GM23338 (cell line): ENCODE results near the gene SLC45A2. TPM values are rescaled to one million over a fixed set of nuclear protein-coding genes. Genes with fewer than 3 reads are reported as not detected.

Experiments
- ATAC-seq: fragments of 200-7000 bp; cut with Tn5 transposase; 3 replicates; pipeline ENCODE4 v1.9.1; 2020
- DNase-seq: peaks from one replicate; pipeline ENCODE4 v3.0.0-alpha.2; 2015; ENCODE audit warnings: low spot score
- H2AFZ ChIP-seq: fragments of 200-600 bp; sonication (generic); 2 replicates; pipeline ENCODE4 v1.8.0; 2016; ENCODE audit warnings: antibody characterized with exemption, mild to moderate bottlenecking, moderate library complexity
- H3F3A ChIP-seq: fragments of 200-600 bp; sonication (generic); replicated peaks from 2 replicates; pipeline ENCODE4 v1.8.0; 2017; ENCODE audit warnings: antibody characterized with exemption, mixed run types, low read depth
- H3K27ac ChIP-seq: fragments of 200-600 bp; sonication (generic); 2 replicates; pipeline ENCODE4 v1.6.1; 2016; ENCODE audit warnings: low read depth
- H3K27me3 ChIP-seq: fragments of 200-600 bp; sonication (generic); 2 replicates; pipeline ENCODE4 v1.8.0; 2016; ENCODE audit warnings: mild to moderate bottlenecking, mixed run types, moderate library complexity; ENCODE audit not compliant: insufficient read depth
- H3K36me3 ChIP-seq: fragments of 200-600 bp; sonication (generic); 2 replicates; pipeline ENCODE4 v1.8.0; 2016; ENCODE audit warnings: mild to moderate bottlenecking; ENCODE audit not compliant: insufficient read depth
- H3K4me1 ChIP-seq: fragments of 200-600 bp; sonication (generic); 2 replicates; pipeline ENCODE4 v1.8.0; 2016; ENCODE audit warnings: mild to moderate bottlenecking, moderate library complexity; ENCODE audit not compliant: insufficient read depth
- H3K4me2 ChIP-seq: fragments of 200-600 bp; sonication (generic); 2 replicates; pipeline ENCODE4 v1.7.1; 2017; ENCODE audit warnings: mixed run types
- H3K4me3 ChIP-seq: fragments of 200-600 bp; sonication (generic); 2 replicates; pipeline ENCODE4 v1.6.1; 2016; ENCODE audit warnings: mixed run types
- H3K79me2 ChIP-seq: fragments of 200-600 bp; sonication (generic); replicated peaks from 2 replicates; pipeline ENCODE4 v1.8.0; 2017; ENCODE audit warnings: mild to moderate bottlenecking; ENCODE audit not compliant: insufficient read depth
- H3K9me2 ChIP-seq: fragments of 200-600 bp; sonication (generic); 2 replicates; pipeline ENCODE4 v1.8.0; 2017; ENCODE audit not compliant: insufficient read depth
- H4K20me1 ChIP-seq: fragments of 200-600 bp; sonication (generic); replicated peaks from 2 replicates; pipeline ENCODE4 v1.8.0; 2017; ENCODE audit warnings: mild to moderate bottlenecking; ENCODE audit not compliant: insufficient read depth
- H3K27ac Mint-ChIP-seq: 2 replicates; pipeline ENCODE4 v1.8.0; 2020; ENCODE audit warnings: inconsistent platforms, mild to moderate bottlenecking, moderate library complexity, mixed read lengths
- H3K27me3 Mint-ChIP-seq: 3 replicates; pipeline ENCODE4 v1.8.0; 2022; ENCODE audit warnings: low read depth, mild to moderate bottlenecking, moderate library complexity, mixed read lengths, inconsistent platforms; ENCODE audit not compliant: insufficient read depth, poor library complexity
- H3K36me3 Mint-ChIP-seq: 3 replicates; pipeline ENCODE4 v1.8.0; 2021; ENCODE audit warnings: low read depth, mild to moderate bottlenecking, inconsistent platforms, moderate library complexity, mixed read lengths
- H3K4me1 Mint-ChIP-seq: 3 replicates; pipeline ENCODE4 v1.8.0; 2020; ENCODE audit warnings: mild to moderate bottlenecking, inconsistent platforms, mixed read lengths
- H3K4me3 Mint-ChIP-seq: 3 replicates; pipeline ENCODE4 v1.8.0; 2021; ENCODE audit warnings: moderate library complexity, mild to moderate bottlenecking, inconsistent platforms, mixed read lengths
- H3K9me3 Mint-ChIP-seq: 3 replicates; pipeline ENCODE4 v1.8.0; 2020; ENCODE audit warnings: moderate library complexity, mild to moderate bottlenecking, inconsistent platforms, mixed read lengths
- CREB1 ChIP-seq: fragments of 250-450 bp; sonication (Bioruptor Pico); IDR thresholded peaks from 2 replicates; pipeline ENCODE4 v1.5.0; 2020; ENCODE audit warnings: low read depth, mild to moderate bottlenecking, moderate library complexity
- CTCF ChIP-seq, 2 experiments: fragments of 200-600 bp in 1 of 2; sonication (generic) in 1 of 2; conservative IDR thresholded peaks; 2 replicates each; pipeline versions ENCODE4 v1.5.1 to v1.6.1; 2016 to 2017; ENCODE audit warnings: antibody characterized with exemption in 2 of 2, low read depth in 2 of 2, mild to moderate bottlenecking in 2 of 2, moderate library complexity in 1 of 2
- ETS1 ChIP-seq: IDR thresholded peaks from 2 replicates; pipeline ENCODE4 v1.6.1; 2016; ENCODE audit warnings: antibody characterized with exemption
- EZH2phosphoT487 ChIP-seq: fragments of 200-600 bp; sonication (generic); IDR thresholded peaks from one replicate; pipeline ENCODE4 v1.8.1; 2018; ENCODE audit warnings: antibody characterized with exemption; ENCODE audit not compliant: unreplicated experiment
- JUNB ChIP-seq: IDR thresholded peaks from one replicate; pipeline ENCODE4 v1.6.1; 2016; ENCODE audit warnings: antibody characterized with exemption; ENCODE audit not compliant: unreplicated experiment
- POLR2AphosphoS5 ChIP-seq: IDR thresholded peaks from 2 replicates; pipeline ENCODE4 v1.6.1; 2016; ENCODE audit warnings: antibody characterized with exemption, low read depth
- REST ChIP-seq: IDR thresholded peaks from one replicate; pipeline ENCODE4 v1.6.1; 2018; ENCODE audit warnings: antibody characterized with exemption; ENCODE audit not compliant: unreplicated experiment
- STAT1 ChIP-seq: IDR thresholded peaks from one replicate; pipeline ENCODE4 v1.6.1; 2016; ENCODE audit warnings: antibody characterized with exemption; ENCODE audit not compliant: unreplicated experiment
- ZNF114 ChIP-seq: fragments of 250-450 bp; sonication (Bioruptor Pico); IDR thresholded peaks from 2 replicates; pipeline ENCODE4 v1.5.0; 2020; ENCODE audit warnings: mild to moderate bottlenecking, moderate library complexity
- polyA plus RNA-seq: library from polyadenylated mRNA; unstranded; fragments of >200 nt; fragmentation: Nextera tagmentation; extraction: Ambion mirVana; gene quantifications from 2 replicates; pipeline ENCODE4 v1.2.1, GENCODE V29; 2016
- total RNA-seq: library from RNA; depleted of rRNA; stranded (reverse); fragments of >200 nt; shearing (Covaris generic); gene quantifications from 2 replicates; pipeline ENCODE4 v1.2.3, GENCODE V29; 2014
- TF ChIP-seq, protein P1 (sequence below): fragments of 250-450 bp; sonication (Bioruptor Pico); IDR thresholded peaks from 2 replicates; pipeline ENCODE4 v1.5.0; 2020; ENCODE audit warnings: mild to moderate bottlenecking, moderate library complexity

Gene SLC45A2
- total and polyA plus RNA-seq, 2 experiments from 2014 or later, result not detected

DNA sequence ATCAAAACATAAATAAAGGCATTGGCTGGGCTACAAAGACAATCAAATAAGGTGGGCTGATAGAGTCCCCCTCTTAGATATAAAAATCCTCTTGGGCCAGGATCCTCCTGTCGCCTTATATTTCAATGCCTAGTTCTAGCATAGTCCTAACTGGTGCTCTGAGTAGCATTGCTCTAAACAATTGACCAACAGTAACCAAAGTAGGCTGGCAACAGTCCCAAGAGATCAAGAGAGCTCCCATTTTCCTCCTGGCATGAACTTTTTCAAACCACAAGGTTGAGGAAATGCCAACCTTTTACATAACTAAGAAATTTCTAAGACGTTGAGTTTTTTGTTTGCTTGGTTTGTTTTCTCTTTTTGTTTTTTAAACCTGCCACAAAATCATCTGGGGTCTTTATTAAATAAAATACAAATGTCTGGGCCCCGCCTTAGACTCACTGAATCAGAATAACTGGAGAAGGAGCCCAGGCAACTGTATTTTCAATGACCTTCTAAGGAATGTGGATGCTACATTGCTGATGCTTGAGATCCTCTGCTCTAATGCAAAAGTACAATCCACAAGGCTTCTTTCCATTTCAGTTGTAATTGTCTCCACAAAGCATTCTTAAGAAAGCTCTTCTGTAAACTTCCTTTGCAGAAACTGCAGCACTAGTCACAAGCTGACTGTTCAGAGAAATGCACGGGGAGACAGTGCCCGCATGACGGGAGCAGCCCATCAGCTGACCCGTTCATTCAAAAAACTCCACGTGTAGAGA lies 2.9 kb downstream of the SLC45A2 start (continued):
- no peak for TF ChIP-seq CREB1
- TF ChIP-seq ZNF114, result no peak
- no peak for TF ChIP-seq POLR2AphosphoS5
- no peak for TF ChIP-seq EZH2phosphoT487
- no peak for TF ChIP-seq ETS1
- TF ChIP-seq STAT1, result no peak
- TF ChIP-seq REST, result no peak
- TF ChIP-seq JUNB, result no peak
- TF ChIP-seq CTCF (conservative IDR thresholded peaks at IDR 0.05; ENCODE audit: low read depth in 2 of 2), result no peak

GRCh38 chr5:33980030-33980429 lies 4.5 kb downstream of the SLC45A2 start:
- Histone ChIP-seq H3K9me2 (peaks cover 12% of the 10 kb centered on the region), H3K4me1 (peaks cover 45% of the 10 kb centered on the region), H3K27me3 (no peaks in the 10 kb centered on the region), H3K4me2 (no peak overlapping the region), H3K36me3 (no peaks in the 10 kb centered on the region), H3K79me2 (no peaks in the 10 kb centered on the region), H4K20me1 (no peaks in the 10 kb centered on the region), H2AFZ (no peak overlapping the region), H3K4me3 (no peak overlapping the region), H3K27ac (0 out of 2 replicates have a peak overlapping the region, but pooled peaks have one; percentile 10), H3F3A (peaks cover 4% of the 10 kb centered on the region)
- DNase-seq (no peak), ATAC-seq (no peak)
- no peaks in the 10 kb centered on the region for H3K36me3 Mint-ChIP-seq
- peaks cover 40% of the 10 kb centered on the region for H3K4me1 Mint-ChIP-seq
- no peaks in the 10 kb centered on the region for H3K27me3 Mint-ChIP-seq
- H3K9me3 Mint-ChIP-seq, result no peaks in the 10 kb centered on the region; the same call in 2 of the 3 replicates
- H3K27ac Mint-ChIP-seq, result no peak overlapping the region
- no peak overlapping the region for H3K4me3 Mint-ChIP-seq
- TF ChIP-seq, protein P1, sequence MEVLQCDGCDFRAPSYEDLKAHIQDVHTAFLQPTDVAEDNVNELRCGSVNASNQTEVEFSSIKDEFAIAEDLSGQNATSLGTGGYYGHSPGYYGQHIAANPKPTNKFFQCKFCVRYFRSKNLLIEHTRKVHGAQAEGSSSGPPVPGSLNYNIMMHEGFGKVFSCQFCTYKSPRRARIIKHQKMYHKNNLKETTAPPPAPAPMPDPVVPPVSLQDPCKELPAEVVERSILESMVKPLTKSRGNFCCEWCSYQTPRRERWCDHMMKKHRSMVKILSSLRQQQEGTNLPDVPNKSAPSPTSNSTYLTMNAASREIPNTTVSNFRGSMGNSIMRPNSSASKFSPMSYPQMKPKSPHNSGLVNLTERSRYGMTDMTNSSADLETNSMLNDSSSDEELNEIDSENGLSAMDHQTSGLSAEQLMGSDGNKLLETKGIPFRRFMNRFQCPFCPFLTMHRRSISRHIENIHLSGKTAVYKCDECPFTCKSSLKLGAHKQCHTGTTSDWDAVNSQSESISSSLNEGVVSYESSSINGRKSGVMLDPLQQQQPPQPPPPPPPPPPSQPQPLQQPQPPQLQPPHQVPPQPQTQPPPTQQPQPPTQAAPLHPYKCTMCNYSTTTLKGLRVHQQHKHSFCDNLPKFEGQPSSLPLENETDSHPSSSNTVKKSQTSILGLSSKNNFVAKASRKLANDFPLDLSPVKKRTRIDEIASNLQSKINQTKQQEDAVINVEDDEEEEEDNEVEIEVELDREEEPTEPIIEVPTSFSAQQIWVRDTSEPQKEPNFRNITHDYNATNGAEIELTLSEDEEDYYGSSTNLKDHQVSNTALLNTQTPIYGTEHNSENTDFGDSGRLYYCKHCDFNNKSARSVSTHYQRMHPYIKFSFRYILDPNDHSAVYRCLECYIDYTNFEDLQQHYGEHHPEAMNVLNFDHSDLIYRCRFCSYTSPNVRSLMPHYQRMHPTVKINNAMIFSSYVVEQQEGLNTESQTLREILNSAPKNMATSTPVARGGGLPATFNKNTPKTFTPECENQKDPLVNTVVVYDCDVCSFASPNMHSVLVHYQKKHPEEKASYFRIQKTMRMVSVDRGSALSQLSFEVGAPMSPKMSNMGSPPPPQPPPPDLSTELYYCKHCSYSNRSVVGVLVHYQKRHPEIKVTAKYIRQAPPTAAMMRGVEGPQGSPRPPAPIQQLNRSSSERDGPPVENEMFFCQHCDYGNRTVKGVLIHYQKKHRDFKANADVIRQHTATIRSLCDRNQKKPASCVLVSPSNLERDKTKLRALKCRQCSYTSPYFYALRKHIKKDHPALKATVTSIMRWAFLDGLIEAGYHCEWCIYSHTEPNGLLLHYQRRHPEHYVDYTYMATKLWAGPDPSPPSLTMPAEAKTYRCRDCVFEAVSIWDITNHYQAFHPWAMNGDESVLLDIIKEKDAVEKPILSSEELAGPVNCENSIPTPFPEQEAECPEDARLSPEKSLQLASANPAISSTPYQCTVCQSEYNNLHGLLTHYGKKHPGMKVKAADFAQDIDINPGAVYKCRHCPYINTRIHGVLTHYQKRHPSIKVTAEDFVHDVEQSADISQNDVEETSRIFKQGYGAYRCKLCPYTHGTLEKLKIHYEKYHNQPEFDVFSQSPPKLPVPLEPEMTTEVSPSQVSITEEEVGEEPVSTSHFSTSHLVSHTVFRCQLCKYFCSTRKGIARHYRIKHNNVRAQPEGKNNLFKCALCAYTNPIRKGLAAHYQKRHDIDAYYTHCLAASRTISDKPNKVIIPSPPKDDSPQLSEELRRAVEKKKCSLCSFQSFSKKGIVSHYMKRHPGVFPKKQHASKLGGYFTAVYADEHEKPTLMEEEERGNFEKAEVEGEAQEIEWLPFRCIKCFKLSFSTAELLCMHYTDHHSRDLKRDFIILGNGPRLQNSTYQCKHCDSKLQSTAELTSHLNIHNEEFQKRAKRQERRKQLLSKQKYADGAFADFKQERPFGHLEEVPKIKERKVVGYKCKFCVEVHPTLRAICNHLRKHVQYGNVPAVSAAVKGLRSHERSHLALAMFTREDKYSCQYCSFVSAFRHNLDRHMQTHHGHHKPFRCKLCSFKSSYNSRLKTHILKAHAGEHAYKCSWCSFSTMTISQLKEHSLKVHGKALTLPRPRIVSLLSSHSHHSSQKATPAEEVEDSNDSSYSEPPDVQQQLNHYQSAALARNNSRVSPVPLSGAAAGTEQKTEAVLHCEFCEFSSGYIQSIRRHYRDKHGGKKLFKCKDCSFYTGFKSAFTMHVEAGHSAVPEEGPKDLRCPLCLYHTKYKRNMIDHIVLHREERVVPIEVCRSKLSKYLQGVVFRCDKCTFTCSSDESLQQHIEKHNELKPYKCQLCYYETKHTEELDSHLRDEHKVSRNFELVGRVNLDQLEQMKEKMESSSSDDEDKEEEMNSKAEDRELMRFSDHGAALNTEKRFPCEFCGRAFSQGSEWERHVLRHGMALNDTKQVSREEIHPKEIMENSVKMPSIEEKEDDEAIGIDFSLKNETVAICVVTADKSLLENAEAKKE, result no peak
- TF ChIP-seq CTCF (conservative IDR thresholded peaks at IDR 0.05; ENCODE audit: low read depth in 2 of 2), result no peak
